Cerebellar cortex (tissue), 1 donor: Measurements from ENCODE around the gene CAMK1.
"Not testable (repeated sequence)": the region's sequence is repeated elsewhere in the genome, so short reads cannot be mapped to it uniquely, and the experiment has no call there.

ENCODE experiments used
- DNase-seq: peaks from one replicate; pipeline ENCODE4 v3.0.0-alpha.2; 2015; ENCODE audit warnings: low spot score

The CAMK1 gene

DNA sequence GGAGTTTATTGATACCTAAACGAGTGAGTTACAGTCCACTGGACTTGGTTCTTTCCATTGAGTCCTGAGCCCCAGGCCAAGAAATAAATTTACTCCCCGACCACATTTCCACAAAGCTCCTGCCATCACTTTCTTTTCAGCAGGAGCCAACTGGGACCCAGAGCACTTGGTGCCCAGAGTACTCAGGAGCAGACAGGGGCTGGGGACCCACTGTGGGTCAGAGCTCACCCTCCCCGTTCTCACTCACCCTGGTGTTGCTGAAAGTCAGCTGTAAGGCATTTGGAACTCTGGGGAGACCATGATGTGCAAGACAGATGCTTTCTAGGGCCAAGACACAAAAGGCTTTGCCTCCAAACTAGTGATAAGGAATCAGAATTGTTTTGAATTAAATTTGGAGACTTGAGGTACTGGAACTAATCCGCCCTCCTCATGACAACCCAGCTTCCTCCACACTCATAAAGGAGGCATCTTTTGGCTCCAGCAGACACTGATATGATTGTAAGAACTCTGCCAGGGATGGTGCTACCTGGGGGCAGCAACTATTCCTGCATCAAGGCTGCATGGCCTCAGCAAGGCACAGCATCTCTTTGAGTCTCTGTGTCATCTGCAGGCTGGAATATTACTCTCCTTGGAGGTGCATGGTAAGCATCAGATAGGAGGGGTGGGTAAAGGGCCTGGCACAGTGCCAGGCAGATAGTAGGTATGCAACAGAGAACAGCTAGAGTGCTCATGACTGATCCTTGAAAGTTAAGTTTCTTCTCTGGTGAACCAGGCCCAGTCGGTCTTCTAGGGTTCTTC lies 7.3 kb upstream of the CAMK1 start:
- no peak for DNase-seq

DNA sequence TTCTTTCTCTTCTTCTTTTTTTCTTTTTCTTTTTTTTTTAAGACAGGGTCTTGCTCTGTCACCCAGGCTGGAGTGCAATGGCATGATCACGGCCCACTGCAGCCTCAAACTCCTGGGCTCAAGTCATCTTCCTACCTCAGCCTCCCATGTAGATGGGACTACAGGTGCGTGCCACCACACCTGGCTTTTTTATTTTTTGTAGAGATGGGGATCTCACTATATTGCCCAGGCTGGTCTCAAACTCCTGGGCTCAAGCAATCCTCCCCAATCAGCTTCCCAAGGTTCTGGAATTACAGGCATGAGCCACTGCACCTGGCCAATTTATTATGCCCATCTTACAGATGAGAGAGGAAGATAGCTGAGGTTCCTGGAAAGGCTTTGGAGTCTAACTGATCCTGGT lies 1.3 kb upstream of the CAMK1 start:
- not testable (repeated sequence) for DNase-seq

DNA sequence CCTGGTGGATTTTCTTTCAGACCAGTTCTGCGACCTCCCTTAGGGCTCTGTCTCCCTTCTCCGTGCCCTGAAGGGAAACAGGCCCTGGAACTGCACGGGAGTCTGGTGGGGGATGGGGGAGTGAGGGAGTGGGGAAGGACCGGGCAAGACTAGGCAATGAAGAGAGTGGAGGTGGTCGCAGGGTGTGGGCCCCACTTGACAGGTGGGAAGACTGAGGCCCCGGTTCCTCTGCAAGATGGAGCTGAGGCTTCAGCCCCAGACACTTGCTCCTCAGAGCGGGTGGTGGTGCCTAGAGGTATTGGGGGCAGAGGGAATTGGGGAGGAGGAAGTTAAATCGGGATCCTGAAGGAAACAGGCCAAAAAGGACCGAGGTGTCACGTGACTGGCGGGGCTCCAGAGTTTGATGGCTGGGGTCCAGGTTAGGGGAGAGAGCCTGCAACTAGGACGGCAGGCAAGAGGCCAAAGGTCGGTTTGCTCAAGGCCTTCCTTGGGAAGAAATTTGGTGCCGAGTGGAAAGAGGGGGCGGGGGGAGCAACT lies 597 bp upstream of the CAMK1 start:
- DNase-seq: peak; percentile 49

DNA sequence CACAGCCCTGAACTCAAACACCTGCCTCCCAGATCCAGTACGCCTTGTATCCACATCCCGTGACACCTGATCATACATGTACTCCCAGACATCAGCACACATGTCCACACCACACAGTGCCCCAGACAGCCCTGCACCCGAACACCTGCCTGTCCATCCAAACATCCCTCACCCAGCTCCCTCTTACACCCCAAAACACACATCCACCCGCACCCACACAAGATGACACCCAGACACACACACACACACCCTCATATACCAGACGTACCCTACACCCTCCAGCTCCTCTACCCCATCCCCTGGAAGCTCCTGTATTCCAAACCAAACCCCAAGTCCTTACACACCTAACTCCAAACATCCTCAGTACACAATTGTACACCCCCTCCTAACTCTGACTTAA lies 735 bp downstream of the CAMK1 start:
- DNase-seq: no peak

DNA sequence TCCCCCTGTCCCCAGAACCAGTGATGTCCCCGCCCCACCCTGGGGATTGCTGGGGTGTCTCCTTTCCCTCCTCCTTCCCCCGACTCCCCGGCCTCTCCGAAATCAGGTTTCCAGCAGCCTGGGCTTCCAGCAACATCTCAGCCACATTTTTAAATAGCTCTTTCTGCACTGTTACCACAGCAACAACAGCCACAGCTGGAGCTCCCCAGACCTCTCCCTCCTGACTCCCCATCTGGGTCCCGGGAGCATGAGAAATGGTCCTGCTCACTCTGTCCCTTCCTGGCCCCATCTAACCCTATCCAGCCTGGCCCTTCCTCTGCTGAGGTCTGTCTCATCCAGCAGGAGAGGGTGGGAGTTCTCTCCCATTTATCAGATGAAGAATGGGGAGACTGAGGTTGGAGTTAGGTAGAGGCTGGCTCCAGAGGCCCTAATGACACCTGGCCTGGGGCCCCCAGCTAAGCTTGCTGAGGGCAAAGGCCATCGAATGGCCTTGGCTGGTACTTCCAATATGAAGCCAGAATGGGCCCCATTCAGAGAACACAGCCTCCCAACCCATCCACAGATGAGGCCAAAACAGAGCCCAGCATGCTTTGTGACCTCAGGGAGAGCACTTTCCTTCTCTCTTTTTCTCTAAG lies 1.5 kb downstream of the CAMK1 start:
- no peak for DNase-seq

DNA sequence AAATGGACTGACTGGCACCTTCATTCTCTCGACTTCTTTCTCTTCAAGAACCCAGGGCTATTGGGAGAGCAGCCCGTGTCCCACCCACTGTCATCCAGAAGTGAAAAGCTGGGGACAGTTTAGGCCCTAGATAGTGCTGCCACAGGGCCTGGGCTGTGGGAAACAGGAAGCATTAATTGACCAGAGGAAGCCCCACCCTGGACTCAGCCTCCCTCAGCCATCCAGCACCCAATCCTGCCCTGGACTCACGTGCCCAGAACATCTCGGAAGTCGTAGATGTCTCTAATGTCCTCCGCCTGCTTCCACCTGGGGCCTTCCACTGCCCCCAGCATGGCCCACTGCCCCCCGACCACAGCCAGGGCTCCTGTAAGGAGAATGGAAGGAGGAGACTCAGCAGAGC lies 2.3 kb downstream of the CAMK1 start:
- no peak for DNase-seq

DNA sequence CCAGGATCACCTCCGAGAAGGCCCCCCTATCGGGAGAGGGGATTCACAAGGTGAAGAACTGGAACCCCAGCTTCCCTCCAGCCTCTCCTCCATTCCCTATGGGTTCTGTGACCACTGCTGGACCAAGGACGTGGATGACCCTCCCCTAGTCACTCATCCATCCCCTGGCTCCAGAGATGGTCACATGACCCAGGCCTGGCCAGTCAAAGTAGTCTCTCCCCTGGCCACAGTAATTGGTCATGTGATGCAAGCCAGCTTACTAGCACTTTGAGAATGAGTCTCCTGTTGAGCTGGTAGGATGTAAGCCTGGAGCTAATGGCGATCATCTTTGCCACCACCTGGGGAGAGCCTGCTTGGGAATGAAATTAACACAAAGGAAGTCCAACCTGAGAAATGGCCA lies 3.9 kb downstream of the CAMK1 start:
- no peak for DNase-seq

DNA sequence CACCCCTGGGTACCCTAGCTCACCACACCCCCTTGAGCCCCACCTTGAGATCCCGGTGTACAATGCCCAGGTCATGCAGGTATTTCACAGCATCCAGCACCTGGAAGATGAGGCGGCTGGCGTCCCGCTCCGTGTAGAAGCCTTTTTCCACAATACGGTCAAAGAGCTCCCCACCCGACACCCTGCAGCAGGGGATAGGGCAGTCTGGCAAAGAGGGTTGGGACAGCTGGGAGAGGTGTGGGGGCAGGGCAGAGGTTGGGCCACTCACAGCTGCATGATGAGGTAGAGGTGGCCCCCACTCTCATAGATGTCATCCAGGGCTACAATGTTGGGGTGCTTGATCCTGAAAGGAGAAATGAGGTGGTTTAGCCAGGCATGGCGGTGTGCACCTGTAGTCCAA lies 6.9 kb downstream of the CAMK1 start:
- no peak for DNase-seq

DNA sequence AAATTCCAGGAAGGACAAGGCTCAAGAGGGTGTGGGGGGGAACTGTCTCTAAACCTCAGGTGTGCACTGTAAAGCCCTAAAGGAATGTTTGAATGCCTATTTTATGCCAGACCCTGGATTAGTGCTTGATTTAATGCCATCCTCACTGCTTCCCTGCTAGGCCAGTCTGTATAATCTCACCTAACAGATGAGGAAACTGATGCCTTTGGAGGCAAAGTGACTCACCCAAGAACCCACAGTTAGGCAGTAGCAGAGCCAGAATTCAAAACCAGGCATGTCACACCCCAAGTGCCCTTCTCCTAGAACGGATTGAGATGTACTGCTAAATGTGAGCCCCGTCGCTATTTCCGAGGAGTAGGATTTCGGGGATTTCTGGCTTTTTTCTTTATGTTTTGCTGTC lies 7.8 kb downstream of the CAMK1 start:
- no peak for DNase-seq

DNA sequence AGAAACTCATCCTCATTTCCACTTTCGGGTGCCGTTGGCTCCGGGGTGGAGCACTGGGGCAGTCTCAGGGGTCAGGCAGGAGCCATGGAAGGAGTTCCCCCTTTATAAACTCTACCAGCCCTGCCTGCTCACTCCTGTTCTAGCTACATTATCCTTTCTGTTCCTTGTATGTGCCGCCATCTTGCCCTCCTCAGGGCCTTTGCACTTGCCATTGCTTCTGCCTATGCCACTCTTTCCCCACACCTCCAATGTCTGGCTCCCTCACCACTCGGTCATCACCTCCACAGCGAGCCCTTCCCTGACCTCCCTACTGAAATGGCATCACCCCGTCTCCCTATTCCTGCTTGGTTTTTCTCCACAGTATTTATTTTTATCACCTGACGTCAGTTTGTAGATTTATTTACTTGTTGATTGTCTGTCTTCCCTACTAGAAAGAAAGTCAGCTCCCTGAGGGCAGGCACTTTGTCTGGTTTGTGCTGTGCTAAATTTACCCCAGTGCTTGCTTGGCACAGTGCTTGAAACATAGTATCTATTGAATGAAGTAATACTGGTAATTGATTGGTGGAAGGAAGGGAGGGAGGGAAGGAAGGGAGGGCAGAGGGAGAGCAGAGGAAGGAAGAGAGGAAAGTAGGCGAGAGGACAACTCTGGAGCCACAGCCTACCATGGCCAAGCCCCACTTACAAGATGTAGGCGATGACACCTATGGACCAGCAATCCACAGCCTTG lies 8.8 kb downstream of the CAMK1 start:
- DNase-seq: no peak

DNA sequence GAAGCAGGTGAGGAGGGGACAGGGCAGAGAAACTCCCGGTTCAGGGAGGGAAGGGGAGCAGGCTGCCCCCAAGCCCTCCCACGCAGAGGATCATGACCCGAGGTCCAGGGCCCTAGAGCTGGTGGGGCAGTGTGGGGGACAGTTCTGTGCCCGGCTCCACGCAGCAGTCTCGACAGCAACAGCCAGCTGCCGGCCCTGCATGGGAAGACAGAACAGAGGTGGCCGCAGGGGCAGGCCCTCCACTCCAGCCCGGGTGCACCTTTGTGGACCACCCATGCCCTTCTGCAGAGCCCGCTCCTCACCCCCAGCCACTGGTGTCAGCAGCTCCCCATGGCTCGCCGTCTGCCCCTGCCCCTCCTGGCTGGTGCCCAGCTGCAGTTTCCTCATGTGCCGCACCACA lies 12.3 kb downstream of the CAMK1 start:
- DNase-seq: no peak

DNA sequence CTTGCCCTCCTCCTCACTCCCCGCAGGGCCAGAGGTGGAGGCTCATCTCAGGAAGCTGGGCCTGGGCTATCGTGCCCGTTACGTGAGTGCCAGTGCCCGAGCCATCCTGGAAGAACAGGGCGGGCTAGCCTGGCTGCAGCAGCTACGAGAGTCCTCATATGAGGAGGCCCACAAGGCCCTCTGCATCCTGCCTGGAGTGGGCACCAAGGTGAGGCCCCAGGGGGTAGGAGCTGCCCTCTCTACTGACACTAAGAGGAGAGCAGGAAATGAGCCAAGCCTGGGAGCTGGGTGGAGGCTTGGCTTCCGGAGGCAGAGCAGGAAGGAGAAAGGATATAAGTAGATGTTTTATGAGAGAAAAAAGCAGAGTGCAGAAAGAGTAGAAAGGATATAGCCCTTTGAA lies 15.1 kb downstream of the CAMK1 start:
- DNase-seq: no peak

DNA sequence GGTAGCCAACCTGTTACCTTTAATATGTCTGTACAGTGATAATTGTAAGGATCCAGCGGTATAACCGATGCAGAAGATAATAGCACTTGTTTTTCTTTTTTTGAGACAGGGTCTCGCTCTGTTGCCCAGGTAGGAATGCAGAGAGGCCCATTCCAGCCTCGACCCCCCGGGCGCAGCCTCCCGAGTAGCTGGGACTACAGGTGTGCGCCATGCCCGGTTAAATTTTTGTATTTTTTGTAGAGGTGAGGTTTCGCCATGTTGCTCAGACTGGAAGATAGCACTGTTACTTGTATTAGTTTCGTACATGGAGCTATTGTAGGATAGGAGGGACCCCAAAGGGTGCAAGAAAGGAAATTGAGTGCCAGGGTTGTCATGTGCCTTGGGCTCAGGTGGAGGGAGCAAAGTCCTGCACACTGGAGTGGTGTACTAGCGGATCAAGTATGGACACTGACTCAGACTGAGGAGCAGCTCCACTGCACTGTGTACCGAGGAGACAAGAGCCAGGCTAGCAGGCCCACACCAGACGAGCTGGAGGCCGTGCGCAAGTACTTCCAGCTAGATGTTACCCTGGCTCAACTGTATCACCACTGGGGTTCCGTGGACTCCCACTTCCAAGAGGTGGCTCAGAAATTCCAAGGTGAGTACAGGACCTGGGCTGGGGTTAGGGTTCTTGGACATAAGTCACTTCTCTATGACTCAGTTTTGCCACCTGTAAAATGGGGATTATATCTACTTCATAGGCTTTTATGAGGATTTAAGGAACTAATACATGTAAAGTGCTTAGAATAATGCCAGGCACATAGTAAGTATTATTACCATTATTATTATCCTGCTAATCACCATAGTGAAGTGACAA lies 19.0 kb downstream of the CAMK1 start:
- DNase-seq: no peak

DNA sequence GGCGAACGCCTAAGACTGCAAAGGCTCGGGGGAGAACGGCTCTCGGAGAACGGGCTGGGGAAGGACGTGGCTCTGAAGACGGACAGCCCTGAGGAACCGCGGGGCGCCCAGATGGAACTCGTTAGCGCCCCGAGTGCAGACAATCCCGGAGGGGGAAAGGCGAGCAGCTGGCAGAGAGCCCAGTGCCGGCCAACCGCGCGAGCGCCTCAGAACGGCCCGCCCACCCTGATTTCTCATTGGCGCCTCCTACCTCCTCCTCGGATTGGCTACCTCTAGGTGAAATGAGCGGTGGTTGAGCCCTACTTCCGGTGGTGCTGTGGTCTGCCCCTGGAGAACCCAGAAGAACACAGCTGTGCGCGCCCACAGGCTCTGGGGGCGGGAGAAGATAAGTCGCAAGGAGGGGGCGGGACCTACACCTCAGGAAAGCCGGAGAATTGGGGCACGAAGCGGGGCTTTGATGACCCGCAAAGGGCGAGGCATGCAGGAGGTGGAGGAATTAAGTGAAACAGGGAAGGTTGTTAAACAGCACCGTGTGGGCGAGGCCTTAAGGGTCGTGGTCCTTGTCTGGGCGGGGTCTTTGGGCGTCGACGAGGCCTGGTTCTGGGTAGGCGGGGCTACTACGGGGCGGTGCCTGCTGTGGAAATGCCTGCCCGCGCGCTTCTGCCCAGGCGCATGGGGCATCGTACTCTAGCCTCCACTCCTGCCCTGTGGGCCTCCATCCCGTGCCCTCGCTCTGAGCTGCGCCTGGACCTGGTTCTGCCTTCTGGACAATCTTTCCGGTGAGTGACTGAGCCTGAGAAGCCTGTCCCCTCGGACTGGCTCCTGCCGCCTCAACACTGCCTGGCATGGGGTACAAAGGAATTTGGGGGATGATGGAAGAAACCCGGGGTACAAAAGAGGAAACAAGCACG lies 19.8 kb downstream of the CAMK1 start, which contains the start of gene OGG1:
Gene OGG1, plus strand, starts transcription at position 308 of the 911 bp plus-strand sequence. Its CDS starts 335 bp downstream, at position 643.
- DNase-seq: peak; percentile 98

DNA sequence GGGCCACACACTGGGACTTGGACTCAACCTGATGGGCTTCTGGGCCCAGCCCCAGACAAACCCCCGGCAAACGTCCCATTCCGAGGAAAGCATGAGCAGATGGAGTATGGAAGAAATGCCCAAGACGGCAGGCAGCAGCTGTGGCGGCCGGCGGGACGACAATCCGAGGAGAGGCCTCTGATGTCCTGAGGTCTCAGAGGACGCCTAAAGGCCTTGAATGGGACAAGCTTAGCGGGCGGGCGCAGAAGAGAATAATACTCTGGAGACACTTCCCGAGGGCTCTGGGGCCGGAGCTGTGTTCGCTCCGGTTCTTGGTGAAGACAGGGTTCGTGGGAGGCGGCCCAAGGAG lies 20.5 kb downstream of the CAMK1 start:
- DNase-seq: no peak

DNA sequence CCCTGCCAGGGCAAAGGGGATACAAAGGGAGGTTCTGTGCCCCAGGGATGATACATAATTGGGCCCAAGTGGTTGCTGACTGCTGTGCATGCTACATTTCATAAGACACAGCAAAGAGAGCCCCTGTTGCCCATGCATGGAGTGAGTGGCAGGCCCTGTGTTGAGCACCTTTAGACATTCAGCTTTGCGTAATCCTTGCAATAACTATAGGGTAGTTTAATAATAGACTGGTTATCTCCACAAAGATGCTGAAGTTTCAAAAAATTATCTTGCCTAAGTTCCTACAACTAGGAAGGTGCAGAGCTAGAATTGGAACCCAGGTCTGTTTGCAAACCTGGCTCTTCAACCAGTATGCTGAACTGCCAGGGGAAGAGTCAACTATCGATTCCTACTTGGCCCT lies 21.7 kb downstream of the CAMK1 start:
- DNase-seq: no peak

DNA sequence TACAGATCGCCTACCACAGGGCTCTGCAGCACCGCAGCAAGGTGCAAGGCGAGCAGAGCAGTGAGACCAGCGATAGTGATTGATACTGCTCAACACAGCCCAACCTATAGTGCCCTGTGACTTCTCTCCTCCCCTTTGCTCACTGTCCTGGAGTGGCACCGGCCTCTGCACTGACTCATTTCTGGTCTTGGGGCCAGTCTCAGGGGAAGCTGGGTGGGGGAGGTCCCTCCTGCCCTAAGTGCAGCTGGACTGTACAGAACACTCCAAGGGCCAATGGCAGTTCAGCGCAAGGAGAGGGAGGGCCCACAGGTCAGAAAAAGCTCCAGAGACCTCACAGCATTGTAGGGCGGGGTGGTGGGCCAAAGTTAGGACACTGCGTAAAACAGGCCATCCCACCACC lies 22.5 kb downstream of the CAMK1 start:
- DNase-seq: no peak

DNA sequence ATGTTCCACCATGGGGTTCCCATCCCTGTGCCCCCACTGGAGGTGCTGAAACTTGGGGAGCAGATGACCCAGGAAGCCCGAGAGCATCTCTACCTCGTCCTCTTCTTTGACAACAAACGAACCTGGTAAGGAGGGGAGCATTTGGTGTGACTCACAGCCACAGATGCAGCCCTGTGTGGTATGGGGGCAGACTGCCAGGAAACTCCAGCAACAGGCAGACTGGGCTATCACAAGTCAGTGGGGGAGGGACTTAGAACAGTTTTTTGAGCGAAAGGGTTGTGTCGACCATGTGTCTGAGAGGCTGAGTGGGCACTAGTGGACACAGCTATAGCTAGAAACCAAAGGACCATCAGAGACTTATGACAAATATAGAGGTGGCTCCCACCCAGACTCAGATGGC lies 23.4 kb downstream of the CAMK1 start:
- no peak for DNase-seq

DNA sequence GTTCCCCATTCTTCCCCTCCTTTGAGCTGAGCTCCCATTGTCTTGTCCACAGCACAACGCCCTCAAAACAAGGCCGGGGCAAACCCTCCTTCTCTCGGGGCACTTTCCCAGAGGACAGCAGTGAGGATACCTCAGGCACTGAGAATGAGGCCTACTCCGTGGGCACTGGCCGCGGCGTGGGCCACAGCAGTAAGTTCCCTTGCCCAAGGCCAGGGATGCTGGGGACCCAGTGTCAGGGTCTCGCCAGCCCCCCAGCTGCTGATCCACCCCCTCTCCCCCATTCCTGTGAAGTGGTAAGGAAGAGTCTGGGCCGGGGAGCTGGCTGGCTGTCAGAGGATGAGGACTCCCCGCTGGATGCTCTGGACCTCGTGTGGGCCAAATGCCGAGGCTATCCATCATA lies 24.2 kb downstream of the CAMK1 start:
- no peak for DNase-seq

DNA sequence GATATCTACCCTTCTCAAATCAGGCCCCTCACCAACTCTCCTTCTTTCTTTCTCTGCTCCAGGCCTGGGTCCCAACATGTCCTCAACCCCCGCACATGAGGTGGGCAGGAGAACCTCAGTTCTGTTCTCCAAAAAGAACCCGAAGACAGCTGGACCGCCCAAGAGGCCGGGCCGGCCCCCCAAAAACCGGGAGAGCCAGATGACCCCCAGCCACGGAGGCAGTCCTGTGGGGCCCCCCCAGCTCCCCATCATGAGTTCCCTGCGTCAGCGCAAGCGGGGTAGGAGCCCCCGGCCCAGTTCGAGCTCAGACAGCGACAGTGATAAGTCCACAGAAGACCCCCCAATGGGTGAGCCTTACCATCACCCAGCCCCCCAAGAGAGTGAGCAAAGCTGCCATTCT lies 25.6 kb downstream of the CAMK1 start:
- no peak for DNase-seq

DNA sequence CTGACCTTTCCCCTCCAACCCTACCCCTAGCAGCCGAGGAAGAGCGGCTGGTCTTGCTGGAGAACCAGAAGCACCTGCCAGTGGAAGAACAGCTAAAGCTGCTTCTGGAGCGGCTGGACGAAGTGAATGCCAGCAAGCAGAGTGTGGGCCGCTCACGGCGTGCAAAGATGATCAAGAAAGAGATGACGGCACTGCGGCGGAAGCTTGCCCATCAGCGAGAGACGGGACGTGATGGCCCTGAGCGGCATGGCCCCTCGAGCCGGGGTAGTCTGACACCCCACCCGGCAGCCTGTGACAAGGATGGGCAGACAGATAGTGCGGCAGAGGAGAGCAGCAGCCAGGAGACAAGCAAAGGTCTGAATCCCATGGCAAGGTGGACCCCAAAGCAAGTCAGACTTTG lies 26.2 kb downstream of the CAMK1 start:
- no peak for DNase-seq
